ENCODE results near the gene FHIT. TPM values are rescaled to one million over a fixed set of nuclear protein-coding genes. Genes with fewer than 3 reads are reported as not detected.

Gene FHIT
- total and polyA plus RNA-seq, 11 donors = 4.2 to 26.8 (median 16.5) TPM

GRCh38 chr3:60188803-60189202 is 1062.4 kb downstream of the FHIT start:
- no peaks in the 10 kb centered on the region for H3K36me3 ChIP-seq
- peaks cover 0 to 16% (median 0%) of the 10 kb centered on the region in 12 donors for H3K4me1 ChIP-seq
- H3K27me3 ChIP-seq = no peaks in the 10 kb centered on the region
- peaks cover 0 to 5% (median 0%) of the 10 kb centered on the region in 12 donors for H3K9me3 ChIP-seq
- TF ChIP-seq POLR2A (IDR thresholded peaks at IDR 0.05) = no peak
- TF ChIP-seq, protein P1, sequence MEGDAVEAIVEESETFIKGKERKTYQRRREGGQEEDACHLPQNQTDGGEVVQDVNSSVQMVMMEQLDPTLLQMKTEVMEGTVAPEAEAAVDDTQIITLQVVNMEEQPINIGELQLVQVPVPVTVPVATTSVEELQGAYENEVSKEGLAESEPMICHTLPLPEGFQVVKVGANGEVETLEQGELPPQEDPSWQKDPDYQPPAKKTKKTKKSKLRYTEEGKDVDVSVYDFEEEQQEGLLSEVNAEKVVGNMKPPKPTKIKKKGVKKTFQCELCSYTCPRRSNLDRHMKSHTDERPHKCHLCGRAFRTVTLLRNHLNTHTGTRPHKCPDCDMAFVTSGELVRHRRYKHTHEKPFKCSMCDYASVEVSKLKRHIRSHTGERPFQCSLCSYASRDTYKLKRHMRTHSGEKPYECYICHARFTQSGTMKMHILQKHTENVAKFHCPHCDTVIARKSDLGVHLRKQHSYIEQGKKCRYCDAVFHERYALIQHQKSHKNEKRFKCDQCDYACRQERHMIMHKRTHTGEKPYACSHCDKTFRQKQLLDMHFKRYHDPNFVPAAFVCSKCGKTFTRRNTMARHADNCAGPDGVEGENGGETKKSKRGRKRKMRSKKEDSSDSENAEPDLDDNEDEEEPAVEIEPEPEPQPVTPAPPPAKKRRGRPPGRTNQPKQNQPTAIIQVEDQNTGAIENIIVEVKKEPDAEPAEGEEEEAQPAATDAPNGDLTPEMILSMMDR (IDR thresholded peaks at IDR 0.05) = no peak
- WGBS, 4 donors = 35 to 50% (median 40%) methylated on average over 2 of the region's 2 CpGs
- DNase-seq (no peak), ATAC-seq (no peak)
- intact Hi-C loops (cut with DNase I) = no loop called here
- no peak overlapping the region for H3K4me3 ChIP-seq
- H3K27ac ChIP-seq = no peak overlapping the region

GRCh38 chr3:60187343-60187742 is 1063.9 kb downstream of the FHIT start:
- H3K27ac ChIP-seq = no peak overlapping the region
- no peak overlapping the region for H3K4me3 ChIP-seq
- DNase-seq (no peak), ATAC-seq (no peak)
- 91 to 94% (median 93%) methylated on average over 4 of the region's 4 CpGs for WGBS, 4 donors
- TF ChIP-seq, protein P1 (IDR thresholded peaks at IDR 0.05) = no peak
- TF ChIP-seq POLR2A (IDR thresholded peaks at IDR 0.05) = no peak
- peaks cover 0 to 5% (median 0%) of the 10 kb centered on the region in 12 donors for H3K9me3 ChIP-seq
- intact Hi-C loops (cut with DNase I) = no loop called here
- peaks cover 0 to 16% (median 0%) of the 10 kb centered on the region in 12 donors for H3K4me1 ChIP-seq
- no peaks in the 10 kb centered on the region for H3K27me3 ChIP-seq
- H3K36me3 ChIP-seq = no peaks in the 10 kb centered on the region

DNA sequence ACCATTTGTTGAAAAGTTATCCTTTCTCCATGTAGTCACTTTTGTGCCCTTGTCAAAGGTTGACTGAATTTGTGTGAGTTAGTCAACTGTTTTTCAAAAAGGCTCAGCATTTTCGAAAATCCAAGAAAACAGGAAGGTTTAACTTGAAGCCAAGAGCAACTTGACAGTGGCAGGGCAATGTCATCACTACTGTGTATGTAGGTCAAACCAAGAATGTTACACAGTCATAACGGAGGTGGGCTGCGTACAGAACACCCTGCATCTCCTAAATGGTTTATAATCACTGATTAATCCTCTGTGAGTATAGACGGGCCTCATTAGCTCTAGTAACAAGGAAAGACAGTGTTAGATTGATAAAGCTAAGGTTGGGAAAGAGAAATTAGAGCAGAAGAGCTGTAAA is 1064.9 kb downstream of the FHIT start:
- Histone ChIP-seq H3K9me3 (peaks cover 0 to 2% (median 0%) of the 10 kb centered on the region in 12 donors), H3K27ac (no peak overlapping the region), H3K36me3 (no peaks in the 10 kb centered on the region), H3K4me1 (peaks cover 0 to 16% (median 0%) of the 10 kb centered on the region in 12 donors), H3K4me3 (no peak overlapping the region), H3K27me3 (no peaks in the 10 kb centered on the region)
- ATAC-seq (no peak), DNase-seq (no peak)
- TF ChIP-seq POLR2A (IDR thresholded peaks at IDR 0.05) = no peak
- TF ChIP-seq, protein P1 (IDR thresholded peaks at IDR 0.05) = no peak
- intact Hi-C loops (cut with DNase I) = no loop called here
- 74 to 80% (median 77%) methylated on average over 4 of the region's 4 CpGs for WGBS, 4 donors

- Histone ChIP-seq H3K4me1 (peaks cover 0 to 14% (median 0%) of the 10 kb centered on the region in 12 donors), H3K9me3 (no peaks in the 10 kb centered on the region), H3K36me3 (no peaks in the 10 kb centered on the region), H3K27ac (no peak overlapping the region), H3K27me3 (no peaks in the 10 kb centered on the region), H3K4me3 (no peak overlapping the region)
- no peak for ATAC-seq
- 90 to 96% (median 94%) methylated on average over 3 of the region's 3 CpGs for WGBS, 4 donors
- TF ChIP-seq POLR2A (IDR thresholded peaks at IDR 0.05) = no peak
- TF ChIP-seq, protein P1 (IDR thresholded peaks at IDR 0.05) = no peak
- DNase-seq = no peak
- intact Hi-C loops (cut with DNase I) = no loop called here
These were observed 1066.1 kb downstream of the FHIT start for GRCh38 chr3:60185161-60185560.
